Uterus (tissue), 4 donors: ENCODE measurements around the gene LST1. TPM values are rescaled to one million over a fixed set of nuclear protein-coding genes. Genes with fewer than 3 reads are reported as not detected.

ENCODE experiments used
- DNase-seq, 2 donors: peaks; one replicate each; pipeline ENCODE4 v3.0.0-alpha.2; 2019 to 2020
- H3K27ac ChIP-seq, 2 donors: fragments of 200-600 bp; sonication (generic); 1 replicate in 1 of 2; 2 replicates in 1 of 2; pipeline ENCODE4 v1.5.1; 2016 to 2018
- H3K27me3 ChIP-seq, 2 donors: fragments of 200-600 bp; sonication (generic); one replicate each; pipeline ENCODE4 v1.5.1; 2018 to 2019; ENCODE audit warnings: control low read depth in 1 of 2
- H3K36me3 ChIP-seq, 2 donors: fragments of 200-600 bp; sonication (generic); one replicate each; pipeline ENCODE4 v1.5.1; 2019; ENCODE audit warnings: control low read depth in 1 of 2
- H3K4me1 ChIP-seq, 2 donors: fragments of 200-600 bp; sonication (generic); one replicate each; pipeline ENCODE4 v1.5.1; 2018 to 2019; ENCODE audit warnings: control low read depth in 1 of 2
- H3K4me3 ChIP-seq, 2 donors: fragments of 200-600 bp; sonication (generic); 1 replicate in 1 of 2; 2 replicates in 1 of 2; pipeline ENCODE4 v1.5.1; 2018 to 2019; ENCODE audit warnings: mild to moderate bottlenecking in 1 of 2
- H3K9me3 ChIP-seq, 2 donors: fragments of 200-600 bp; sonication (generic); one replicate each; pipeline ENCODE4 v1.5.1; 2019; ENCODE audit warnings: control low read depth in 1 of 2
- CTCF ChIP-seq, 4 experiments: fragments of 200-600 bp in 2 of 4; fragments of 450-650 bp in 2 of 4; sonication (generic) in 2 of 4; IDR thresholded peaks; one replicate each; pipeline ENCODE4 v1.5.1; 2016 to 2019; ENCODE audit warnings: antibody characterized with exemption in 4 of 4, mild to moderate bottlenecking in 2 of 4, moderate library complexity in 1 of 4
- POLR2A ChIP-seq, 2 donors: fragments of 450-650 bp; IDR thresholded peaks; one replicate each; pipeline ENCODE4 v1.6.1; 2016; ENCODE audit warnings: antibody characterized with exemption in 2 of 2, mild to moderate bottlenecking in 1 of 2, moderate library complexity in 1 of 2
- intact Hi-C: fragments of 100-400 bp; cut with DNase I; formaldehyde crosslinking; loops from one replicate; pipeline ENCODE4 v1.15.1; 2023; ENCODE audit warnings: low total_unique reads
- total RNA-seq, 4 donors: library from RNA; depleted of rRNA in 3 of 4; stranded (reverse); fragments of >200 nt in 3 of 4; gene quantifications; one replicate each; pipeline versions ENCODE4 v1.1.0 to v1.2.4, GENCODE V29; 2014 to 2023
- donor health status: DM: yes; HTN: yes; CAD: no.

Gene LST1
- total RNA-seq, 4 donors from 2014 or later, result 2.6 to 229 (median 3.2) TPM; not detected in 1

- peak; percentile 36 to 61 for DNase-seq
Measured at GRCh38 chr6:31575335-31575901, 10.7 kb upstream of the LST1 start, which contains the start of gene TNF. Gene TNF, plus strand, starts transcription at chr6:31575565. Its CDS starts 177 bp downstream, at chr6:31575742.

GRCh38 chr6:31575952-31576685 is 10.0 kb upstream of the LST1 start:
- intact Hi-C loops, result no loop called here
- H3K36me3 ChIP-seq, result no peaks in the 10 kb centered on the region
- no peak for DNase-seq
- H3K27me3 ChIP-seq, result no peaks in the 10 kb centered on the region
- H3K4me3 ChIP-seq, result peak overlapping the region in 1 of 2 donors; percentile 7
- H3K9me3 ChIP-seq, result no peaks in the 10 kb centered on the region
- H3K4me1 ChIP-seq, result peaks cover 0 to 5% of the 10 kb centered on the region in 2 donors
- peak overlapping the region in 1 of 2 donors; percentile 50 for H3K27ac ChIP-seq
- no peak for TF ChIP-seq CTCF (IDR thresholded peaks at IDR 0.05)
- no peak for TF ChIP-seq POLR2A (IDR thresholded peaks at IDR 0.05)

More at GRCh38 chr6:31575335-31575901, 10.7 kb upstream of the LST1 start, which contains the start of gene TNF:
- H3K9me3 ChIP-seq, result no peaks in the 10 kb centered on the region
- H3K4me1 ChIP-seq, result peaks cover 0 to 2% of the 10 kb centered on the region in 2 donors
- peak within 1 kb of the TSS; percentile 7 to 50 for H3K27ac ChIP-seq
- H3K4me3 ChIP-seq, result peak within 1 kb of the TSS in 1 of 2 donors; percentile 7
- no peaks in the 10 kb centered on the region for H3K27me3 ChIP-seq
- no peak for TF ChIP-seq POLR2A (IDR thresholded peaks at IDR 0.05)
- TF ChIP-seq CTCF (IDR thresholded peaks at IDR 0.05), result no peak
- intact Hi-C loops, result no loop called here
- H3K36me3 ChIP-seq, result no peaks in the 10 kb centered on the region

GRCh38 chr6:31576897-31577578 is 9.0 kb upstream of the LST1 start:
- H3K4me1 ChIP-seq, result peaks cover 0 to 5% of the 10 kb centered on the region in 2 donors
- no peak overlapping the region for H3K4me3 ChIP-seq
- no peaks in the 10 kb centered on the region for H3K36me3 ChIP-seq
- no peak overlapping the region for H3K27ac ChIP-seq
- H3K27me3 ChIP-seq, result no peaks in the 10 kb centered on the region
- no peak for DNase-seq
- no peaks in the 10 kb centered on the region for H3K9me3 ChIP-seq
- no peak for TF ChIP-seq CTCF (IDR thresholded peaks at IDR 0.05)
- TF ChIP-seq POLR2A (IDR thresholded peaks at IDR 0.05), result no peak
- intact Hi-C loops, result no loop called here

GRCh38 chr6:31577579-31577966 is 8.5 kb upstream of the LST1 start:
- no peak for TF ChIP-seq CTCF (IDR thresholded peaks at IDR 0.05)
- TF ChIP-seq POLR2A (IDR thresholded peaks at IDR 0.05), result no peak
- intact Hi-C loops, result no loop called here
- Histone ChIP-seq H3K27me3 (no peaks in the 10 kb centered on the region), H3K4me3 (no peak overlapping the region), H3K4me1 (peaks cover 0 to 5% of the 10 kb centered on the region in 2 donors), H3K27ac (no peak overlapping the region), H3K9me3 (no peaks in the 10 kb centered on the region), H3K36me3 (no peaks in the 10 kb centered on the region)
- DNase-seq, result no peak
